ENCODE measurements around the gene LINGO4.
"Not testable (repeated sequence)": the region's sequence is repeated elsewhere in the genome, so short reads cannot be mapped to it uniquely, and the experiment has no call there.

The LINGO4 gene

GRCh38 chr1:151813271-151813977 is 8.2 kb upstream of the LINGO4 start:
- no peak for DNase-seq

- no peak for DNase-seq
These were observed 6.0 kb upstream of the LINGO4 start for GRCh38 chr1:151811181-151811580.

GRCh38 chr1:151809985-151810556 is 4.9 kb upstream of the LINGO4 start:
- no peak for DNase-seq

GRCh38 chr1:151809290-151809984 is 4.2 kb upstream of the LINGO4 start:
- DNase-seq: peak; percentile 15

- no peak for DNase-seq
These were observed 2.5 kb upstream of the LINGO4 start for GRCh38 chr1:151807766-151808165.

- peak; percentile 17 for DNase-seq
These were observed 1.9 kb upstream of the LINGO4 start for GRCh38 chr1:151807131-151807530.

GRCh38 chr1:151806170-151806569 is 951 bp upstream of the LINGO4 start:
- DNase-seq: peak; percentile 40

GRCh38 chr1:151803915-151804314 is 1.3 kb downstream of the LINGO4 start:
- no peak for DNase-seq

- no peak for DNase-seq
These were observed 2.1 kb downstream of the LINGO4 start for GRCh38 chr1:151803164-151803563.

GRCh38 chr1:151802372-151802771 is 2.8 kb downstream of the LINGO4 start:
- no peak for DNase-seq

GRCh38 chr1:151801846-151802245 is 3.4 kb downstream of the LINGO4 start:
- no peak for DNase-seq

- no peak for DNase-seq
These were observed 3.9 kb downstream of the LINGO4 start for GRCh38 chr1:151801310-151801820.

- DNase-seq: no peak
These were observed 4.4 kb downstream of the LINGO4 start for GRCh38 chr1:151800830-151801229.

- no peak for DNase-seq
These were observed 5.8 kb downstream of the LINGO4 start for GRCh38 chr1:151799179-151800022.

GRCh38 chr1:151798571-151798970 is 6.6 kb downstream of the LINGO4 start:
- no peak for DNase-seq

GRCh38 chr1:151790940-151791651 is 14.1 kb downstream of the LINGO4 start:
- peak; percentile 63 for DNase-seq

- peak; percentile 98 for DNase-seq
These were observed 14.9 kb downstream of the LINGO4 start, which contains the start of gene TDRKH for GRCh38 chr1:151790071-151790939. Gene TDRKH (minus strand): TSS chr1:151790500. CDS start chr1:151783022, 7,478 bp downstream.

GRCh38 chr1:151787689-151788088 is 17.5 kb downstream of the LINGO4 start:
- DNase-seq: no peak

GRCh38 chr1:151783796-151784195 is 21.4 kb downstream of the LINGO4 start:
- no peak for DNase-seq

GRCh38 chr1:151782741-151783140 is 22.5 kb downstream of the LINGO4 start:
- DNase-seq: no peak

GRCh38 chr1:151782026-151782425 is 23.2 kb downstream of the LINGO4 start:
- DNase-seq: not testable (repeated sequence)
